Tibial nerve (tissue), 4 donors: ENCODE results near the gene PGAM2.

Source experiments
- CTCF ChIP-seq, 5 experiments: fragments of 200-600 bp in 3 of 5; fragments of 450-650 bp in 2 of 5; sonication (generic) in 3 of 5; IDR thresholded peaks; one replicate each; pipeline ENCODE4 v1.5.1; 2016 to 2019; ENCODE audit warnings: antibody characterized with exemption in 5 of 5, mild to moderate bottlenecking in 3 of 5, moderate library complexity in 2 of 5
- EP300 ChIP-seq, 2 donors: sonication (generic); formaldehyde crosslinking; IDR thresholded peaks; one replicate each; pipeline ENCODE4 v1.6.1; 2017; ENCODE audit warnings: antibody characterized with exemption in 2 of 2, mild to moderate bottlenecking in 1 of 2
- POLR2A ChIP-seq, 2 donors: fragments of 450-650 bp; IDR thresholded peaks; one replicate each; pipeline ENCODE4 v1.6.1; 2017; ENCODE audit warnings: antibody characterized with exemption in 2 of 2, mild to moderate bottlenecking in 2 of 2, moderate library complexity in 2 of 2

- no peak for TF ChIP-seq CTCF (IDR thresholded peaks at IDR 0.05)
- no peak for TF ChIP-seq EP300 (IDR thresholded peaks at IDR 0.05)
- no peak for TF ChIP-seq POLR2A (IDR thresholded peaks at IDR 0.05)
These were observed 20.2 kb upstream of the PGAM2 start for GRCh38 chr7:44085546-44085945.
